HG03439 (cell line): ENCODE data around the gene PPP1R37.

Experiments used
- ATAC-seq: cut with Tn5 transposase; IDR thresholded peaks from one replicate; pipeline ENCODE4 v1.9.1; 2021; ENCODE audit warnings: mild to moderate bottlenecking, moderate library complexity; ENCODE audit not compliant: unreplicated experiment

The PPP1R37 gene

DNA sequence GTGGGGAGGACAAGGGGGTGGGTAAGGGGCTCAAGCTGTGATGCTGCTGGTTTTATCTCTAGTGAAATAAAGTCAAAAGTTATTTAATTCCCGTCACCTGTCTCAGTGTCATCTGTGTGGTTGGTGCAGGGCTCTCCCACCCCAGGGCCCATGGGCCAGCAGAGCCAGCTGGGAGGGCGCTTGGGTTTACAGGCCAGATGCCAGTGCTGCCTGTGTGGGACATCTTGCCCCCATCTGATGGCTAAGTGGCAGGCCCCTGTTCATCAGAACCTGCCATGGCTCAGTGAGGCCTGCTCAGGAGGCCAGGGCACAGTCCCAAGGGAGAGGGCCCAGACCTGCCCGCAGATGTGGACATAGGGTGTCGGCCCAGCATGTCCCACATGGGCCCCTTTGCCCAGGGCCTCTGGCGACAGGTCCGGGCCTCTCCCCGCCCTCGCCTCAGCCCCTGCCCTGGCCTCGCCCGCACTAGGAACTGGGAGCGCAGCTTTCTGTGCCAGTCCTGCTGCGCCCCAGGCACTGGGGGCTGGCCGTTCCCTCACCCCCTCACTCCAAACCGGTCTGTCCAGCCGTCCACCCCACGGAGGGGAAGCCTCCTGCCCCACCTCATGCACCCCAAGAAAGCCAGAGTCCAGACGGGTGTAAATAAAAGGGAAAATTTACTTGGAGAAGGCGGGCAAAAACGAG, 22.0 kb upstream of the PPP1R37 start:
- no peak for ATAC-seq

DNA sequence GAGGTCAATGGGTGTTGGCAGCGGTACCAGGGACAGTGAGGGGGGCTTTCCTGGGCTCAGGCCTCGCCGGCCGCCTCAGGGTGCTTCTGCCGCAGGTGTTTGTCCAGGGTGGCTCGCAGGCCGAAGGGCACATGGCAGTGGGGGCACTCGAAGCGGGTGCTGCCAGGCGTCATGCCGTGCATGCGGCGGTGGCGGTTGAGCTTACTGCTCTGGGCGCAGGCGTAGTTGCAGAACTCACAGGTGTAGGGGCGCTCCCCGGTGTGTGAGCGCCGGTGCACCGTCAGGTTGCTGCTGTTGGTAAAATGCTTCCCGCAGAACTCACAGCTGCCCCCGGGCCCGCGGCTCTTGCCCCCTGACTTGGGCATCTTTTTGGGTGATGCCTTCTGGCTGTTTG, 21.4 kb upstream of the PPP1R37 start:
- ATAC-seq: no peak

- no peak for ATAC-seq
Measured at GRCh38 chr19:45071969-45072790, 20.8 kb upstream of the PPP1R37 start.

DNA sequence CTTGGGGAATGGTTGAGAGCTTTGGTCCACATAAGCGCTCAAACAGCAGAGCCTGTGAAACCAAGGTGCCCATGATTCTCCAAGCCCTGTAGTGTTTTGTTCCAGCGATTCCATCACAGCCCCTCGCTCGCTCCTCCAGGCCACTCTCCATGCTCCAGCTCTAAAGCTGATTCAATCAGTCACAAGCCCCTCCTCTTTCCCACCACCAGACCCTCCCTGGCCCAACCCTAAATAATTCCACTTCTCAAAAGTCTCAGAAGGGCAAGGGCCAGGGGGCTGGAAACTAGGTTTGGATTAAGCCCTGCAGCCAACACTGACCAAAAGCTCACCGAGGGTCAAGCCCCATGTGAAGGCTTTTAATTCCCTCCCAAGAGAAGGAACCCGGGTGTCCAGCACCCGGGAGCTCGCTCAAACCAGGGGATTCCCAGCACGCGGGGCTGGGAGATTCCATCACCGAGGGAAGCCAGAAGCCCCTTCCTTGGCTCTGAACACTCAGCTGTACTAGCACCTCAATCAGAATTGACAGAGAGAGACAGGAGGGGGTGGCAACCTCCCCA, 18.2 kb upstream of the PPP1R37 start:
- ATAC-seq: no peak

DNA sequence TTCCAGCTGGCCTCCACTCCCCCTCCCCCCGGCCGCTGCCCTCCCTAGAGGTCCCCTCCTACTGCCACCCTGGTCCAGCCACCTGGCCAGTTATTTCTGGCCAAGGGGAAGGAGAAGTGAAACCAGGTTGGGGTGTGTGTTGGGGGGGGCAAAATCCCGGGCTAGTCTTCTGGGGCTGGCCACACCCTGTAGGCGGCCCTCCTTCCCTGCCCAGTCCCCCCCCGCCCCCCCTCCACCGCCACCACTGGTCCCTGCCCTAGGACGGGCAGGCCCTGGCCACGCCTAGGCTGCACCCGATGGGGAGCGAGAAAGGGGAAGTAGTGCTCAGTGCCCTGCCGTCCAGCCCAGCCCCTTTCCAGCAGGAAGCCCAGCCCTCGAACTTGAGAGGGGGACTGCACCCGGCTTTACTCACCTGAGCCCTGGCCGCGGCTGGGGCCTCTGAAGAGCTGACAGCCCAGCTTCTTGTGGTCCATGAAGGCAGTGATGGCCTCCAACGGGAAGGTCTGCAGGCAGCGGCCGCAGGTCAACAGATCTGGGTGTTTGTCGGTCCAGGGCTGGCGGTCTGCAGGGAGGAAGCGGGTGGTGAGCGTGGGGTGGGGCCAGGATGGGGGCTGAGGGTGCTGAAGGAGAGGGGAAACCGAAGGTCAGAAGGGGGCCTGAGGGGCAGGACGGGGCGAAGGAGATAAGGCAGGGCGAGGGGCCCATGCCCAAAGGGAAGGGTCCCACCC, 17.5 kb upstream of the PPP1R37 start:
- ATAC-seq: peak; percentile 45

DNA sequence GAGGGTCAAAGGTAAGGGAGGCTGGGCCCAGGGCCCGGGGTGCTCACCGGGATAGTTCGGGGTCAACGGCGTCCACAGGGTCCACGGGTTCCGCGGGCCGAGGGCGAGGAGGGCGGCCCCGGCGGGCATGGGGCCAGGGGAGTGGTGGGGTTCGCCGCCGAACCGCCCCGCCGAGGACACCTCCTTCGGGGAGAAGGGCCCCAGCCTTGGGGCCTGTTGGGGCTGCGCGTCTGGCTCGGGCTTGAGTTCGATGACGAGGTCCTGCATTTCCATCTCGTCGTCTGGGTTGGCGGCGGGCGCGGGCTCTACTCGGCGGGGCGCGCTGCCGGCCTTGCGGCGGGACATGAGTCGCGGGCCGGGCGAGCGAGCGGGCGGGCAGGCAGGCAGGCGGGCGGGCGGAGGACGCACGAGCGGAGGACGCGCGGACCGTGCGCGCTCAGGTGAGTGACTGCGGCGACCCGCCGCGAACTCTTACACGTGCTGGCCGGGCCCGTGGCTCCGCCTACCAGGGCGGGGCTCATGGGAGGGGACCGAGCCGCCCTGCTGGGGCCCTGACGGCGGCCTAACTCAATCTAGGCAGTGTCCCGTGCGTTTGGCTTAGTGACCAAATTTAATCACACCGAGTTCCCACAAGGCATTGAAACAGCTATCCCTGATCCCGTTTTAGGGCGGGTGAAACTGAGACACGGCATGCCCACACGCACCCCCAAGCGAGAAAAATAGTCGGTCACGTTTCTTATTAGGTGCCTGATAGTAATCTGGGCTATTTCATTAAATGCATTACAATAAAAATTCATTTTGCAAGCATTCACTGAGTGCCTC, 16.7 kb upstream of the PPP1R37 start, which contains the start of gene ZNF296:
Gene ZNF296 (minus strand): TSS at position 450 of the 822 bp plus-strand sequence. CDS start 105 bp downstream, at position 345.
- peak; percentile 44 for ATAC-seq

GRCh38 chr19:45076851-45077730, 15.9 kb upstream of the PPP1R37 start:
- no peak for ATAC-seq

GRCh38 chr19:45078390-45079062, 14.5 kb upstream of the PPP1R37 start:
- ATAC-seq: no peak

DNA sequence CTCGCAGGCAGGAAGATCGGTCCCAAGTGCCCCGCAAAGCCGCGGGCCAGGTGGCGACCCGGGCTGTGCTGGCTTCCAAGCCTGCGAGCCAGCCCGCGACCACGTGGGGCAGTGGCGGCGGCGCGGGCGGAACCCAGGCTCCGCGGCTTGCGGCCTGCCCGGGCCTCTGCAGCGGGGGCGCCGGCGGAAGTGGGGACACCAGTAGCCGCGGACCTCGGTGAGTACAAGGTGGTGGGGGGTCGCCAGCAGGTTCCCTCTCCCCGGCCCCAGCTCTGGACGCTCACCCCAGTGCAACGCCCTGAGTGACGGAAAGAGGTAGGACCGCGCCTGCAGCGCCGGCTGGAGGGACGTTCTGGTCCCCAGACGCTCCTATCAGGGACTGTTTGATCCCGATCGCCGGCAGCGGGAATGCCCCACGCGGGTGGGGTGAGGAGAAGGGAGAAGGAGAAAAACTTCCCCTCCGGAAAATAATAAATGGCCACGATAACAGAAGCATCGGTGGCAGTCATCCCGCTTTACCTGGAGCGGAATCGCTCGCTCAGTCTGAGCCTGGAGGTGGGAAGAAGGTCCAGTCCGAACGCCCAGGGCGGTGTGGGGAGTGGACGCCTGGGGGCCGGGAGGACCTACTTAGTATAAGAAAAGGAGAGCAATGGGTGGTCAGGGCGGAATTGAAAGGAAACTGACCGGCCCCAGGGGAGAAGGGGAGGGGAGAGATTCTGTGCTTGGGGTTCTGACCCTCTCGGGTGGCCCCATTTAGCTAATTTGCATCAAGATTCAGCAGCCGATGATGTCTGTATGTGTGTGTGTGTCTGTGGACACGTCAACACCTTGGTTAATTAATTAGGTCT, 13.7 kb upstream of the PPP1R37 start, which contains the start of gene GEMIN7:
Gene GEMIN7 (plus strand): TSS at position 198 of the 848 bp plus-strand sequence. CDS start 10,855 bp downstream, outside the sequence.
- peak; percentile 27 for ATAC-seq

GRCh38 chr19:45079911-45080370, 13.0 kb upstream of the PPP1R37 start:
- ATAC-seq: no peak

- ATAC-seq: no peak
Measured at GRCh38 chr19:45082170-45082569, 10.8 kb upstream of the PPP1R37 start.

DNA sequence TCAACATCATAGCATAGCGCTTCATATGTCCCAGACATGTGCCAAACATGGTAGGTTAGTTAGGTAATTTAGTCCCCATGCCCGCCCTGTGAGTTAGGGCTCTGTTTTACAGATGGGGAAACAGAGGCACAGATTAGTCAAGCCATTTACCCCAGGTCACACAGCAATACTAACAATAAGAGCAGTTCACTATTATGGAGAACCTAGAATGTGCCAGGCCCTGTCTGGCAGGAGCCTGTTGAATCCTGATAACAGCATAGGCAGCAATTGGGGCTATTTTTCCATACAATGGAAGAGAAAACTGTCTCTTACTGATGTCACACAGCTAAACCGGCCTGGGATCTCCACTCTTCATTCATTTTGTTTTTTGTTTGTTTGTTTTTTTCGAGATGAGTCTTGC, 6.5 kb upstream of the PPP1R37 start:
- no peak for ATAC-seq

- ATAC-seq: no peak
Measured at GRCh38 chr19:45087531-45087930, 5.4 kb upstream of the PPP1R37 start.

DNA sequence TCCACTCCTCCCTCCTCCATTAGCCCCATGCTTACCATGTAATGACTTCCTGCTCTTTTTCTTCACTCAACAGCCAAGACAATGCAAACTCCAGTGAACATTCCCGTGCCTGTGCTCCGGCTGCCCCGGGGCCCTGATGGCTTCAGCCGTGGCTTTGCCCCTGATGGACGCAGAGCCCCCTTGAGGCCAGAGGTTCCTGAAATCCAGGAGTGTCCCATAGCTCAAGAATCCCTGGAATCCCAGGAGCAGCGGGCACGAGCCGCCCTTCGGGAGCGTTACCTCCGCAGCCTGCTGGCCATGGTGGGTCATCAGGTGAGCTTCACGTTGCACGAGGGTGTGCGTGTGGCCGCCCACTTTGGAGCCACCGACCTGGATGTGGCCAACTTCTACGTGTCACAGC, 2.9 kb upstream of the PPP1R37 start:
- no peak for ATAC-seq

GRCh38 chr19:45090606-45091005, 2.4 kb upstream of the PPP1R37 start:
- no peak for ATAC-seq

DNA sequence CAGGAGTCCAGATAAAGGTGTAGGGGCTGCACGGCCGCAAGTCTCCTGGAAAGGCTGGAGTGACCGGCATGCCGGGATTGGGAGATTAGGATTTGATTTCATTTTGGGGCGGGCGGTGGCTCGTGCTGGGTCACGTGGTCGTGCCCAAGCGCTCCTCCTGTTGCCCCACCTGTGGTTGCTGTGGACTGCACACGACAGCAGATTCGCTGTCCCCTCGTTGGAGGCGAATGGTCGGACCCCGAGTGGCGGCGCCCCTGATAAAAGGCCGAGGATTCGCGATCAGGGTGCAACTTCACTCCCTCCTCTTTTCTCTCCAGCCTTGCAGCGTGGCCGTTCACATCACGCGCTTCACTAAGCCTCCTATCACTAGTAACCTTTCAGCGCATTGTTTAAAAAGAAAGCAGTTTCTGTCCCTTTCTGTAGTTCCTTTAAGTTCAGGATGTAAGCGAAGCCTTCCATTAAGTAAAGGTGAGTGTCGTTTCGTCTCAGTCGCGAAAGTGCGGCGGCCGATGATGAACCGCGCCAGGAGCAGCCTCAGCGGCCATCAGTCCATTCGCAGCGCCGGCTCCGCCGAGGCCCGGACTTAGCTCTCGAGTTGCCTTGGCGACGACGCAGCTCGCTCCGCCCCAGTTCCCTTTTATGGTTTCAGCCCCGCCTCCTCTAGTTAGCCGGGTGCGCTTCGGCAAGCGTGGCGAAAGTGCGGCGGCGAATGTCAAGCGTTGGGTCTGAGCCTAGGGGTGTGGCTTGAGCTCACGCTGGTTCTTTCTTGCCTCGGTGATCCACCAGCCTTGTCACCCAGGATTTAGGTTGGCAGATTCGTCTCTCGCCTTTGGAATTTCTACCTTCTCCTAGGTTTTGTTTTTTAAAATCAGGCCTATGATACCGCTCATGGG, 1.7 kb upstream of the PPP1R37 start:
- peak; percentile 55 for ATAC-seq

- ATAC-seq: no peak
Measured at GRCh38 chr19:45094137-45094536, 1.2 kb downstream of the PPP1R37 start.
